Panc1 (cell line): Measurements from ENCODE around the gene INHA. TPM values are rescaled to one million over a fixed set of nuclear protein-coding genes. Genes with fewer than 3 reads are reported as not detected.

Experiments
- ATAC-seq: fragments of 200-7000 bp; cut with Tn5 transposase; 2 replicates; pipeline ENCODE4 v1.9.1; 2020; ENCODE audit warnings: mild to moderate bottlenecking, moderate library complexity
- BruUV-seq: library from RNA; stranded (reverse); fragments of 400-500 nt; replicated peaks from 2 replicates; lab custom pipeline; 2021; lab: Mats Ljungman, UMichigan
- CTCF ChIA-PET: fragments of 300-600 bp; sonication (Branson Sonifier 250); formaldehyde crosslinking; loops from one replicate; lab custom pipeline; 2022; ENCODE audit warnings: antibody characterized with exemption; lab: Charles Lee
- POLR2A ChIA-PET: fragments of 300-600 bp; sonication (Branson Sonifier 250); formaldehyde crosslinking; loops from one replicate; lab custom pipeline; 2022; ENCODE audit warnings: antibody characterized with exemption; lab: Charles Lee
- DNase-seq: peaks from one replicate; pipeline ENCODE4 v3.0.0-alpha.2; 2010; ENCODE audit warnings: low read depth, low spot score
- H3K27ac ChIP-seq: 2 replicates; pipeline ENCODE4 v1.5.1; 2011; ENCODE audit warnings: mild to moderate bottlenecking, low read length, inconsistent platforms
- H3K27me3 ChIP-seq: fragments of 200-500 bp; sonication (Bioruptor generic); 2 replicates; pipeline ENCODE4 v1.6.0; 2014; ENCODE audit warnings: low read length, inconsistent platforms; ENCODE audit not compliant: control insufficient read depth, insufficient read depth
- H3K36me3 ChIP-seq: fragments of 200-500 bp; sonication (Bioruptor generic); 2 replicates; pipeline ENCODE4 v1.5.1; 2014; ENCODE audit warnings: inconsistent platforms, mild to moderate bottlenecking, low read length, moderate library complexity; ENCODE audit not compliant: control insufficient read depth, insufficient read depth
- H3K4me1 ChIP-seq: 2 replicates; pipeline ENCODE4 v1.5.1; 2011; ENCODE audit warnings: inconsistent platforms, mild to moderate bottlenecking, low read length, moderate library complexity; ENCODE audit not compliant: control insufficient read depth, insufficient read depth
- H3K4me3 ChIP-seq, 2 experiments: 2 replicates each; pipeline ENCODE4 v1.5.1; 2011 to 2012; ENCODE audit warnings: low read depth in 2 of 2, low read length in 2 of 2, mild to moderate bottlenecking in 2 of 2, inconsistent platforms in 1 of 2, moderate library complexity in 1 of 2
- H3K9me3 ChIP-seq: fragments of 200-500 bp; sonication (Bioruptor generic); 2 replicates; pipeline ENCODE4 v1.5.1; 2014; ENCODE audit warnings: low read depth, mild to moderate bottlenecking, inconsistent platforms, low read length, moderate library complexity; ENCODE audit not compliant: control insufficient read depth, insufficient read depth
- CTCF ChIP-seq: fragments of 450-650 bp; IDR thresholded peaks from 2 replicates; pipeline ENCODE4 v1.5.1; 2017; ENCODE audit warnings: mild to moderate bottlenecking
- POLR2AphosphoS5 ChIP-seq: IDR thresholded peaks from 2 replicates; pipeline ENCODE4 v1.6.1; 2012; ENCODE audit warnings: mild to moderate bottlenecking, low read depth, low read length, moderate library complexity
- SIN3A ChIP-seq: IDR thresholded peaks from 2 replicates; pipeline ENCODE4 v1.6.1; 2012; ENCODE audit warnings: low read depth, mild to moderate bottlenecking, low read length, moderate library complexity, borderline replicate concordance; ENCODE audit not compliant: insufficient read depth
- TCF7L2 ChIP-seq: IDR thresholded peaks from 2 replicates; pipeline ENCODE4 v1.6.1; 2011; ENCODE audit warnings: mild to moderate bottlenecking, low read depth, low read length, inconsistent platforms
- in situ Hi-C: cut with HindIII; loops from 2 replicates; pipeline ENCODE4 v1.10.0; 2016; ENCODE audit warnings: low sequenced_read_pairs, low pct_unique_long_range_greater_than_20kb
- intact Hi-C: fragments of 100-400 bp; cut with micrococcal nuclease; formaldehyde crosslinking; loops from one replicate; pipeline ENCODE4 v1.10.0; 2022; ENCODE audit not compliant: unreplicated experiment
- total RNA-seq: library from RNA; stranded (reverse); gene quantifications from one replicate; pipeline ENCODE4 v1.2.1, GENCODE V29; 2021; ENCODE audit not compliant: unreplicated experiment
- TF ChIP-seq, protein P1 (sequence below), 2 experiments: IDR thresholded peaks; 2 replicates each; pipeline ENCODE4 v1.6.1; 2011 to 2012; ENCODE audit warnings: low read depth in 2 of 2, control low read depth in 1 of 2, low read length in 1 of 2, mild to moderate bottlenecking in 1 of 2, moderate library complexity in 1 of 2; ENCODE audit not compliant: insufficient read depth in 1 of 2

INHA gene
- total RNA-seq, 1 experiment from 2014 or later: 1.2 TPM

- ChIA-PET POLR2A (no interaction called here), CTCF (no interaction called here)
- no TSS peak for BruUV-seq
- intact Hi-C loops (no loop called here), in situ Hi-C loops (no loop called here)
- H3K4me1 ChIP-seq: no peaks in the 10 kb centered on the region
- TF ChIP-seq, protein P1, sequence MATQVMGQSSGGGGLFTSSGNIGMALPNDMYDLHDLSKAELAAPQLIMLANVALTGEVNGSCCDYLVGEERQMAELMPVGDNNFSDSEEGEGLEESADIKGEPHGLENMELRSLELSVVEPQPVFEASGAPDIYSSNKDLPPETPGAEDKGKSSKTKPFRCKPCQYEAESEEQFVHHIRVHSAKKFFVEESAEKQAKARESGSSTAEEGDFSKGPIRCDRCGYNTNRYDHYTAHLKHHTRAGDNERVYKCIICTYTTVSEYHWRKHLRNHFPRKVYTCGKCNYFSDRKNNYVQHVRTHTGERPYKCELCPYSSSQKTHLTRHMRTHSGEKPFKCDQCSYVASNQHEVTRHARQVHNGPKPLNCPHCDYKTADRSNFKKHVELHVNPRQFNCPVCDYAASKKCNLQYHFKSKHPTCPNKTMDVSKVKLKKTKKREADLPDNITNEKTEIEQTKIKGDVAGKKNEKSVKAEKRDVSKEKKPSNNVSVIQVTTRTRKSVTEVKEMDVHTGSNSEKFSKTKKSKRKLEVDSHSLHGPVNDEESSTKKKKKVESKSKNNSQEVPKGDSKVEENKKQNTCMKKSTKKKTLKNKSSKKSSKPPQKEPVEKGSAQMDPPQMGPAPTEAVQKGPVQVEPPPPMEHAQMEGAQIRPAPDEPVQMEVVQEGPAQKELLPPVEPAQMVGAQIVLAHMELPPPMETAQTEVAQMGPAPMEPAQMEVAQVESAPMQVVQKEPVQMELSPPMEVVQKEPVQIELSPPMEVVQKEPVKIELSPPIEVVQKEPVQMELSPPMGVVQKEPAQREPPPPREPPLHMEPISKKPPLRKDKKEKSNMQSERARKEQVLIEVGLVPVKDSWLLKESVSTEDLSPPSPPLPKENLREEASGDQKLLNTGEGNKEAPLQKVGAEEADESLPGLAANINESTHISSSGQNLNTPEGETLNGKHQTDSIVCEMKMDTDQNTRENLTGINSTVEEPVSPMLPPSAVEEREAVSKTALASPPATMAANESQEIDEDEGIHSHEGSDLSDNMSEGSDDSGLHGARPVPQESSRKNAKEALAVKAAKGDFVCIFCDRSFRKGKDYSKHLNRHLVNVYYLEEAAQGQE (IDR thresholded peaks at IDR 0.05; ENCODE audit: insufficient read depth in 1 of 2, low read depth in 2 of 2, low read length in 1 of 2): no peak
- TF ChIP-seq POLR2AphosphoS5 (no peak), TCF7L2 (no peak), CTCF (no peak), SIN3A (no peak)
- no peaks in the 10 kb centered on the region for H3K9me3 ChIP-seq
- ATAC-seq (no peak), DNase-seq (no peak)
- peaks cover 5% of the 10 kb centered on the region; the same call in 1 of the 2 replicates for H3K27me3 ChIP-seq
- H3K4me3 ChIP-seq: no peak overlapping the region
- no peaks in the 10 kb centered on the region for H3K36me3 ChIP-seq
- no peak overlapping the region for H3K27ac ChIP-seq
These were observed 40.3 kb upstream of the INHA start for GRCh38 chr2:219531639-219532377.

GRCh38 chr2:219532378-219532649 is 39.8 kb upstream of the INHA start:
- TF ChIP-seq TCF7L2: no peak
- TF ChIP-seq POLR2AphosphoS5: no peak
- TF ChIP-seq, protein P1 (IDR thresholded peaks at IDR 0.05; ENCODE audit: insufficient read depth in 1 of 2, low read depth in 2 of 2, low read length in 1 of 2): no peak
- TF ChIP-seq SIN3A: no peak
- no peak for TF ChIP-seq CTCF
- CTCF ChIA-PET: no interaction called here

More at GRCh38 chr2:219532378-219532649, 39.8 kb upstream of the INHA start:
- peaks cover 5% of the 10 kb centered on the region; the same call in 1 of the 2 replicates for H3K27me3 ChIP-seq
- no peak for ATAC-seq
- no peak overlapping the region for H3K27ac ChIP-seq
- H3K36me3 ChIP-seq: no peaks in the 10 kb centered on the region
- H3K4me3 ChIP-seq: no peak overlapping the region
- no TSS peak for BruUV-seq
- in situ Hi-C loops: no loop called here
- DNase-seq: no peak
- POLR2A ChIA-PET: no interaction called here
- no peaks in the 10 kb centered on the region for H3K4me1 ChIP-seq
- intact Hi-C loops: no loop called here
- no peaks in the 10 kb centered on the region for H3K9me3 ChIP-seq
